HepG2 (cell line): ENCODE data around the gene IRF2. TPM values are rescaled to one million over a fixed set of nuclear protein-coding genes. Genes with fewer than 3 reads are reported as not detected.

ENCODE experiments used
- CBX1 ChIP-seq: IDR thresholded peaks from one replicate; pipeline ENCODE4 v1.6.1; 2016; ENCODE audit warnings: antibody characterized with exemption, low read depth
- FOXM1 ChIP-seq: sonication (generic); formaldehyde crosslinking; IDR thresholded peaks from 2 replicates; pipeline ENCODE4 v1.5.0; 2020; ENCODE audit warnings: missing genetic modification reagents
- GFI1 ChIP-seq: sonication (generic); formaldehyde crosslinking; IDR thresholded peaks from 2 replicates; pipeline ENCODE4 v1.5.0; 2020; ENCODE audit warnings: missing genetic modification reagents, mild to moderate bottlenecking, borderline replicate concordance
- HDAC6 ChIP-seq: fragments of 200-600 bp; sonication (generic); IDR thresholded peaks from 2 replicates; pipeline ENCODE4 v1.7.0; 2017; ENCODE audit warnings: mild to moderate bottlenecking, antibody characterized with exemption, low read length, low read depth
- HOXA7 ChIP-seq: sonication (generic); formaldehyde crosslinking; IDR thresholded peaks from 2 replicates; pipeline ENCODE4 v1.8.1; 2022; ENCODE audit warnings: mild to moderate bottlenecking, missing genetic modification reagents, moderate library complexity
- MEIS1 ChIP-seq: sonication (generic); formaldehyde crosslinking; IDR thresholded peaks from 2 replicates; pipeline ENCODE4 v1.9.0; 2021; ENCODE audit warnings: mild to moderate bottlenecking, missing genetic modification reagents, moderate library complexity, borderline replicate concordance
- NR2F6 ChIP-seq, 2 experiments: IDR thresholded peaks; 2 replicates each; pipeline ENCODE4 v1.6.1; 2016; ENCODE audit warnings: antibody characterized with exemption in 1 of 2, mild to moderate bottlenecking in 1 of 2
- RNF2 ChIP-seq: fragments of 450-650 bp; conservative IDR thresholded peaks from 2 replicates; pipeline ENCODE4 v1.6.1; 2016; ENCODE audit warnings: low read depth
- SKI ChIP-seq: fragments of 450-650 bp; IDR thresholded peaks from one replicate; pipeline ENCODE4 v1.6.1; 2018; ENCODE audit warnings: mild to moderate bottlenecking; ENCODE audit not compliant: partially characterized antibody
- ZNF20 ChIP-seq: sonication (generic); formaldehyde crosslinking; IDR thresholded peaks from 2 replicates; pipeline ENCODE4 v1.4.0; 2020; ENCODE audit warnings: mild to moderate bottlenecking, moderate library complexity, missing genetic modification reagents
- ZNF34 ChIP-seq: sonication (generic); formaldehyde crosslinking; IDR thresholded peaks from 2 replicates; pipeline ENCODE4 v1.4.0; 2020; ENCODE audit warnings: mild to moderate bottlenecking, missing genetic modification reagents, borderline replicate concordance
- ZNF441 ChIP-seq: sonication (generic); formaldehyde crosslinking; IDR thresholded peaks from 2 replicates; pipeline ENCODE4 v1.7.0; 2021; ENCODE audit warnings: missing genetic modification reagents, borderline replicate concordance
- polyA plus RNA-seq, 8 experiments: library from polyadenylated mRNA; depleted of rRNA in 3 of 8; stranded (reverse) in 7 of 8; unstranded in 1 of 8; fragments of >200 nt; fragmentation: Illumina TruSeq in 4 of 8; extraction: Trizol in 4 of 8; gene quantifications; 2 replicates each; pipeline versions ENCODE4 v1.2.1 to v1.2.3, GENCODE V29; 2011 to 2016; ENCODE audit warnings: low read depth in 4 of 8, missing spikeins in 1 of 8, mixed read lengths in 1 of 8; ENCODE audit not compliant: insufficient read depth in 1 of 8
- total RNA-seq, 5 experiments: library from RNA; depleted of rRNA; stranded (reverse); fragments of >200 nt; fragmentation: Illumina TruSeq; extraction: Trizol; gene quantifications; 2 replicates each; pipeline ENCODE4 v1.2.3, GENCODE V29; 2016; ENCODE audit warnings: low read depth in 1 of 5
- TF ChIP-seq, protein P1 (sequence below): sonication (generic); formaldehyde crosslinking; IDR thresholded peaks from 2 replicates; pipeline ENCODE4 v1.4.0; 2020; ENCODE audit warnings: missing genetic modification reagents
- TF ChIP-seq, protein P2 (sequence below): sonication (generic); formaldehyde crosslinking; IDR thresholded peaks from 2 replicates; pipeline ENCODE4 v1.8.0; 2022; ENCODE audit warnings: low read depth, missing genetic modification reagents
- TF ChIP-seq, protein P3 (sequence below): sonication (generic); formaldehyde crosslinking; conservative IDR thresholded peaks from 2 replicates; pipeline ENCODE4 v1.4.0; 2020; ENCODE audit warnings: missing genetic modification reagents
- TF ChIP-seq, protein P4 (sequence below): sonication (generic); formaldehyde crosslinking; IDR thresholded peaks from 2 replicates; pipeline ENCODE4 v1.9.0; 2022; ENCODE audit warnings: missing genetic modification reagents, mild to moderate bottlenecking, borderline replicate concordance
- TF ChIP-seq, protein P5 (sequence below): sonication (generic); formaldehyde crosslinking; IDR thresholded peaks from 2 replicates; pipeline ENCODE4 v1.4.0; 2020; ENCODE audit warnings: missing genetic modification reagents, borderline replicate concordance

Gene IRF2
- total and polyA plus RNA-seq, 2 of the 13 experiments (the other 11 are each of a cell fraction or from before 2014, with no cell fraction given) = 15.5 to 28.8 TPM

DNA sequence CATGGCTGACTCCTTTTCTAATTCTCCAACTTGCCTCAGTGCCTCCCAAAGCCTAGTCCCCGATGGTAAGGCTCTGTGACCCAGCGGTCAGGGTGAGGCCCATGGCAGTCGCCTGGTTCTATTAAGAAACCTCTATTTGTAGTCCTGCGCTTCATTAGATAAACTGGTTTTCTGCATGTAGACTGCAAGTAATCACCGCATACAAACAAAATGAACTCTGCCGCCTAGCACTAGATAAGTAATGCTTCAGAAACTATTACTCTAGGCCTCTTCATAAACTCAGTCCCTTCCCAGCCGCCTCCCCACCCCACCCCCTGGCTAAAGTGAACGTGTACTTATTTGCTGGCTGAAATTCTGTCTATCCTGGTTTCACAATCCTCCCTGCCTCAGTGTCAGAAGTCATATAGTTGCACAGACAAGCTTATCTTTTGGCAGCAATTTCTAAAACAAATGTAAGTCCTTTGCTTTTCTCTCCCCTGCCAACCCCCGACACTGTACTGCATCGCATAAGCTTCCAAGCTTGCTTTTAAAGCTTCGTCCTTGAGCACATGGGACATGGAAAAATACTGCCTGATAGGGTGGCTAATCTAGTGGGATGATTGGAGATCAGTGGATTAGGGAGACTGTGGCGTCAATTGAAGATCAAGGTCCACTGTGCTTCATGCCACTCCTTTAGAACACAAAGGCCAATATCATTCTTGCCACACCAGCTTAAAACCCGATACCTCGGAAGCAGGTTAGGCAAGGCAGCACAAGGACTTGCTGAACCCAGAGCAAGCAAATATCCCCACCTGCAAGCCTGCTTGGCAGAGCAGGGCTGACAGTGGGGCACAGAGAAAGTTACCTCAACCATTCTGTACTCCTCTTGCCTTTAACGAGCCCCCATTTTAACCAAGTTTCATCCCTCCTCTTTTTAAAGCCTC, 125.8 kb downstream of the IRF2 start (continued):
- TF ChIP-seq ZNF441 (CRISPR knock-in tag) (peak; percentile 82; the same call in 1 of the 2 replicates), SKI (peak; percentile 78), ZNF20 (CRISPR knock-in tag) (no peak), GFI1 (CRISPR knock-in tag) (peak; percentile 76), HOXA7 (CRISPR knock-in tag) (no peak), CBX1 (no peak), FOXM1 (CRISPR knock-in tag) (no peak), MEIS1 (CRISPR knock-in tag) (peak; percentile 70; the same call in 1 of the 2 replicates), ZNF34 (CRISPR knock-in tag) (no peak), HDAC6 (no peak), RNF2 (0 out of 2 replicates have a peak, but pooled peaks have one; percentile 61), NR2F6 (IDR thresholded peaks at IDR 0.05) (peak; percentile 84), NR2F6 (CRISPR knock-in tag; IDR thresholded peaks at IDR 0.05) (peak; percentile 82)
- TF ChIP-seq, protein P1, sequence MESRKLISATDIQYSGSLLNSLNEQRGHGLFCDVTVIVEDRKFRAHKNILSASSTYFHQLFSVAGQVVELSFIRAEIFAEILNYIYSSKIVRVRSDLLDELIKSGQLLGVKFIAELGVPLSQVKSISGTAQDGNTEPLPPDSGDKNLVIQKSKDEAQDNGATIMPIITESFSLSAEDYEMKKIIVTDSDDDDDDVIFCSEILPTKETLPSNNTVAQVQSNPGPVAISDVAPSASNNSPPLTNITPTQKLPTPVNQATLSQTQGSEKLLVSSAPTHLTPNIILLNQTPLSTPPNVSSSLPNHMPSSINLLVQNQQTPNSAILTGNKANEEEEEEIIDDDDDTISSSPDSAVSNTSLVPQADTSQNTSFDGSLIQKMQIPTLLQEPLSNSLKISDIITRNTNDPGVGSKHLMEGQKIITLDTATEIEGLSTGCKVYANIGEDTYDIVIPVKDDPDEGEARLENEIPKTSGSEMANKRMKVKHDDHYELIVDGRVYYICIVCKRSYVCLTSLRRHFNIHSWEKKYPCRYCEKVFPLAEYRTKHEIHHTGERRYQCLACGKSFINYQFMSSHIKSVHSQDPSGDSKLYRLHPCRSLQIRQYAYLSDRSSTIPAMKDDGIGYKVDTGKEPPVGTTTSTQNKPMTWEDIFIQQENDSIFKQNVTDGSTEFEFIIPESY (CRISPR knock-in tag) = no peak; the same call in 1 of the 2 replicates
- TF ChIP-seq, protein P2, sequence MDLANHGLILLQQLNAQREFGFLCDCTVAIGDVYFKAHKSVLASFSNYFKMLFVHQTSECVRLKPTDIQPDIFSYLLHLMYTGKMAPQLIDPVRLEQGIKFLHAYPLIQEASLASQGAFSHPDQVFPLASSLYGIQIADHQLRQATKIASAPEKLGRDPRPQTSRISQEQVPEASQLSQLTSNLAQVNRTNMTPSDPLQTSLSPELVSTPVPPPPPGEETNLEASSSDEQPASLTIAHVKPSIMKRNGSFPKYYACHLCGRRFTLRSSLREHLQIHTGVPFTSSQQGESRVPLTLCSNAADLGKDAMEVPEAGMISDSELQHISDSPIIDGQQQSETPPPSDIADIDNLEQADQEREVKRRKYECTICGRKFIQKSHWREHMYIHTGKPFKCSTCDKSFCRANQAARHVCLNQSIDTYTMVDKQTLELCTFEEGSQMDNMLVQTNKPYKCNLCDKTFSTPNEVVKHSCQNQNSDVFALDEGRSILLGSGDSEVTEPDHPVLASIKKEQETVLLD (CRISPR knock-in tag) = no peak
- TF ChIP-seq, protein P3, sequence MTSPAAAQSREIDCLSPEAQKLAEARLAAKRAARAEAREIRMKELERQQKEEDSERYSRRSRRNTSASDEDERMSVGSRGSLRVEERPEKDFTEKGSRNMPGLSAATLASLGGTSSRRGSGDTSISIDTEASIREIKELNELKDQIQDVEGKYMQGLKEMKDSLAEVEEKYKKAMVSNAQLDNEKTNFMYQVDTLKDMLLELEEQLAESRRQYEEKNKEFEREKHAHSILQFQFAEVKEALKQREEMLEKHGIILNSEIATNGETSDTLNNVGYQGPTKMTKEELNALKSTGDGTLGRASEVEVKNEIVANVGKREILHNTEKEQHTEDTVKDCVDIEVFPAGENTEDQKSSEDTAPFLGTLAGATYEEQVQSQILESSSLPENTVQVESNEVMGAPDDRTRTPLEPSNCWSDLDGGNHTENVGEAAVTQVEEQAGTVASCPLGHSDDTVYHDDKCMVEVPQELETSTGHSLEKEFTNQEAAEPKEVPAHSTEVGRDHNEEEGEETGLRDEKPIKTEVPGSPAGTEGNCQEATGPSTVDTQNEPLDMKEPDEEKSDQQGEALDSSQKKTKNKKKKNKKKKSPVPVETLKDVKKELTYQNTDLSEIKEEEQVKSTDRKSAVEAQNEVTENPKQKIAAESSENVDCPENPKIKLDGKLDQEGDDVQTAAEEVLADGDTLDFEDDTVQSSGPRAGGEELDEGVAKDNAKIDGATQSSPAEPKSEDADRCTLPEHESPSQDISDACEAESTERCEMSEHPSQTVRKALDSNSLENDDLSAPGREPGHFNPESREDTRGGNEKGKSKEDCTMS (CRISPR knock-in tag) = no peak
- TF ChIP-seq, protein P4, sequence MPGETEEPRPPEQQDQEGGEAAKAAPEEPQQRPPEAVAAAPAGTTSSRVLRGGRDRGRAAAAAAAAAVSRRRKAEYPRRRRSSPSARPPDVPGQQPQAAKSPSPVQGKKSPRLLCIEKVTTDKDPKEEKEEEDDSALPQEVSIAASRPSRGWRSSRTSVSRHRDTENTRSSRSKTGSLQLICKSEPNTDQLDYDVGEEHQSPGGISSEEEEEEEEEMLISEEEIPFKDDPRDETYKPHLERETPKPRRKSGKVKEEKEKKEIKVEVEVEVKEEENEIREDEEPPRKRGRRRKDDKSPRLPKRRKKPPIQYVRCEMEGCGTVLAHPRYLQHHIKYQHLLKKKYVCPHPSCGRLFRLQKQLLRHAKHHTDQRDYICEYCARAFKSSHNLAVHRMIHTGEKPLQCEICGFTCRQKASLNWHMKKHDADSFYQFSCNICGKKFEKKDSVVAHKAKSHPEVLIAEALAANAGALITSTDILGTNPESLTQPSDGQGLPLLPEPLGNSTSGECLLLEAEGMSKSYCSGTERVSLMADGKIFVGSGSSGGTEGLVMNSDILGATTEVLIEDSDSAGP = no peak; the same call in none of the 2 replicates
- TF ChIP-seq, protein P5, sequence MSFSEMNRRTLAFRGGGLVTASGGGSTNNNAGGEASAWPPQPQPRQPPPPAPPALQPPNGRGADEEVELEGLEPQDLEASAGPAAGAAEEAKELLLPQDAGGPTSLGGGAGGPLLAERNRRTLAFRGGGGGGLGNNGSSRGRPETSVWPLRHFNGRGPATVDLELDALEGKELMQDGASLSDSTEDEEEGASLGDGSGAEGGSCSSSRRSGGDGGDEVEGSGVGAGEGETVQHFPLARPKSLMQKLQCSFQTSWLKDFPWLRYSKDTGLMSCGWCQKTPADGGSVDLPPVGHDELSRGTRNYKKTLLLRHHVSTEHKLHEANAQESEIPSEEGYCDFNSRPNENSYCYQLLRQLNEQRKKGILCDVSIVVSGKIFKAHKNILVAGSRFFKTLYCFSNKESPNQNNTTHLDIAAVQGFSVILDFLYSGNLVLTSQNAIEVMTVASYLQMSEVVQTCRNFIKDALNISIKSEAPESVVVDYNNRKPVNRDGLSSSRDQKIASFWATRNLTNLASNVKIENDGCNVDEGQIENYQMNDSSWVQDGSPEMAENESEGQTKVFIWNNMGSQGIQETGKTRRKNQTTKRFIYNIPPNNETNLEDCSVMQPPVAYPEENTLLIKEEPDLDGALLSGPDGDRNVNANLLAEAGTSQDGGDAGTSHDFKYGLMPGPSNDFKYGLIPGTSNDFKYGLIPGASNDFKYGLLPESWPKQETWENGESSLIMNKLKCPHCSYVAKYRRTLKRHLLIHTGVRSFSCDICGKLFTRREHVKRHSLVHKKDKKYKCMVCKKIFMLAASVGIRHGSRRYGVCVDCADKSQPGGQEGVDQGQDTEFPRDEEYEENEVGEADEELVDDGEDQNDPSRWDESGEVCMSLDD (CRISPR knock-in tag) = no peak
